ENCODE results near the gene GOSR1. TPM values are rescaled to one million over a fixed set of nuclear protein-coding genes. Genes with fewer than 3 reads are reported as not detected.
"Not testable (repeated sequence)": the region's sequence is repeated elsewhere in the genome, so short reads cannot be mapped to it uniquely, and the experiment has no call there.

GOSR1 gene
- total RNA-seq, 2 experiments from 2014 or later = 43.2 to 45.6 TPM

GRCh38 chr17:30433514-30433913 lies 43.7 kb upstream of the GOSR1 start:
- Histone ChIP-seq H3K27me3 (ENCODE audit: control insufficient read depth in 1 of 2, insufficient read depth in 2 of 2, low read length in 2 of 2) (no peaks in the 10 kb centered on the region), H3K27ac (ENCODE audit: low read depth in 1 of 2, low read length in 2 of 2) (no peak overlapping the region), H3K4me1 (ENCODE audit: insufficient read depth, low read length) (no peaks in the 10 kb centered on the region), H3K36me3 (ENCODE audit: insufficient read depth, low read length) (peaks cover 17% of the 10 kb centered on the region), H3K9me3 (ENCODE audit: control insufficient read depth in 1 of 2, insufficient read depth in 1 of 2, low read length in 2 of 2) (no peaks in the 10 kb centered on the region), H3K4me3 (ENCODE audit: low read length) (no peak overlapping the region)
- no peak overlapping the region for H3K4me3 Mint-ChIP-seq
- POLR2A ChIA-PET = no interaction called here
- CTCF ChIA-PET = no interaction called here
- no peaks in the 10 kb centered on the region for H3K27me3 Mint-ChIP-seq
- H3K36me3 Mint-ChIP-seq (ENCODE audit: low read depth) = peaks cover 82% of the 10 kb centered on the region
- TF ChIP-seq CTCF (IDR thresholded peaks at IDR 0.05) = no peak
- intact Hi-C loops (cut with DNase I, micrococcal nuclease) = no loop called here
- H3K9me3 Mint-ChIP-seq = no peaks in the 10 kb centered on the region
- no peaks in the 10 kb centered on the region for H3K4me1 Mint-ChIP-seq (ENCODE audit: low read depth)
- H3K27ac Mint-ChIP-seq = no peak overlapping the region
- no peak for ATAC-seq (ENCODE audit: poor library complexity)
- DNase-seq = peak in 1 of 14 experiments; percentile 10

- Mint-ChIP-seq H3K27ac (no peak overlapping the region), H3K27me3 (no peaks in the 10 kb centered on the region), H3K9me3 (no peaks in the 10 kb centered on the region), H3K4me3 (no peak overlapping the region), H3K4me1 (ENCODE audit: low read depth) (no peaks in the 10 kb centered on the region), H3K36me3 (ENCODE audit: low read depth) (peaks cover 58% of the 10 kb centered on the region)
- CTCF ChIA-PET = no interaction called here
- Histone ChIP-seq H3K36me3 (ENCODE audit: insufficient read depth, low read length) (peaks cover 14% of the 10 kb centered on the region), H3K4me1 (ENCODE audit: insufficient read depth, low read length) (no peaks in the 10 kb centered on the region), H3K4me3 (ENCODE audit: low read length) (no peak overlapping the region), H3K27me3 (ENCODE audit: control insufficient read depth in 1 of 2, insufficient read depth in 2 of 2, low read length in 2 of 2) (no peaks in the 10 kb centered on the region), H3K27ac (ENCODE audit: low read depth in 1 of 2, low read length in 2 of 2) (no peak overlapping the region), H3K9me3 (ENCODE audit: control insufficient read depth in 1 of 2, insufficient read depth in 1 of 2, low read length in 2 of 2) (no peaks in the 10 kb centered on the region)
- intact Hi-C loops (cut with DNase I, micrococcal nuclease) = no loop called here
- POLR2A ChIA-PET = no interaction called here
- ATAC-seq (ENCODE audit: poor library complexity) (no peak), DNase-seq (no peak)
- no peak for TF ChIP-seq CTCF (IDR thresholded peaks at IDR 0.05)
These were observed 40.5 kb upstream of the GOSR1 start for GRCh38 chr17:30436729-30437128.

GRCh38 chr17:30443721-30444120 lies 33.5 kb upstream of the GOSR1 start:
- POLR2A ChIA-PET = no interaction called here
- no peak for TF ChIP-seq CTCF (IDR thresholded peaks at IDR 0.05)
- Histone ChIP-seq H3K9me3 (ENCODE audit: control insufficient read depth in 1 of 2, insufficient read depth in 1 of 2, low read length in 2 of 2) (no peaks in the 10 kb centered on the region), H3K27me3 (ENCODE audit: control insufficient read depth in 1 of 2, insufficient read depth in 2 of 2, low read length in 2 of 2) (no peaks in the 10 kb centered on the region), H3K27ac (ENCODE audit: low read depth in 1 of 2, low read length in 2 of 2) (no peak overlapping the region), H3K4me1 (ENCODE audit: insufficient read depth, low read length) (no peaks in the 10 kb centered on the region), H3K36me3 (ENCODE audit: insufficient read depth, low read length) (peaks cover 32% of the 10 kb centered on the region), H3K4me3 (ENCODE audit: low read length) (no peak overlapping the region)
- H3K36me3 Mint-ChIP-seq (ENCODE audit: low read depth) = peaks cover 53% of the 10 kb centered on the region
- CTCF ChIA-PET = no interaction called here
- H3K27me3 Mint-ChIP-seq = no peaks in the 10 kb centered on the region
- no peaks in the 10 kb centered on the region for H3K9me3 Mint-ChIP-seq
- DNase-seq = no peak
- H3K27ac Mint-ChIP-seq = no peak overlapping the region
- H3K4me1 Mint-ChIP-seq (ENCODE audit: low read depth) = no peaks in the 10 kb centered on the region
- intact Hi-C loops (cut with DNase I, micrococcal nuclease) = no loop called here
- no peak for ATAC-seq (ENCODE audit: poor library complexity)
- H3K4me3 Mint-ChIP-seq = no peak overlapping the region

GRCh38 chr17:30446640-30447039 lies 30.6 kb upstream of the GOSR1 start:
- H3K27ac Mint-ChIP-seq = not testable (repeated sequence)

More at GRCh38 chr17:30446640-30447039, 30.6 kb upstream of the GOSR1 start:
- H3K4me1 ChIP-seq (ENCODE audit: insufficient read depth, low read length); H3K4me1 Mint-ChIP-seq (ENCODE audit: low read depth); H3K27ac ChIP-seq (ENCODE audit: low read depth in 1 of 2, low read length in 2 of 2); ATAC-seq (ENCODE audit: poor library complexity); H3K9me3 ChIP-seq (ENCODE audit: control insufficient read depth in 1 of 2, insufficient read depth in 1 of 2, low read length in 2 of 2); intact Hi-C loops (cut with DNase I, micrococcal nuclease); POLR2A ChIA-PET; H3K4me3 ChIP-seq (ENCODE audit: low read length); H3K27me3 ChIP-seq (ENCODE audit: control insufficient read depth in 1 of 2, insufficient read depth in 2 of 2, low read length in 2 of 2); H3K9me3 Mint-ChIP-seq; DNase-seq; H3K27me3 Mint-ChIP-seq; H3K4me3 Mint-ChIP-seq: not testable (repeated sequence)
- peaks cover 77% of the 10 kb centered on the region for H3K36me3 Mint-ChIP-seq (ENCODE audit: low read depth)
- H3K36me3 ChIP-seq (ENCODE audit: insufficient read depth, low read length) = peaks cover 48% of the 10 kb centered on the region
- CTCF ChIA-PET = interaction anchor here (0.6 kb wide), 1 partner anchor 1750 kb away, joined by 3 read pairs; no protein-coding TSS in a partner anchor
